Activated T-cell treated with anti-CD3 and anti-CD28 coated beads, Interleukin-2, amount 50 U/mL, for 72 hours (primary cell): ENCODE results near the gene EMP2. TPM values are rescaled to one million over a fixed set of nuclear protein-coding genes. Genes with fewer than 3 reads are reported as not detected.
"Not testable (repeated sequence)": the region's sequence is repeated elsewhere in the genome, so short reads cannot be mapped to it uniquely, and the experiment has no call there.

Experiments
- ATAC-seq, 2 donors: fragments of 150-1000 bp; cut with Tn5 transposase; replicated peaks in 1 of 2; 2 replicates each; pipeline ENCODE4 v1.10.0; 2021; ENCODE audit warnings: moderate library complexity in 2 of 2, mild to moderate bottlenecking in 1 of 2
- DNase-seq, 2 donors: peaks; one replicate each; pipeline ENCODE4 v3.0.0; 2021 to 2022; ENCODE audit warnings: mixed read lengths in 1 of 2
- H3K27ac Mint-ChIP-seq: one replicate; pipeline ENCODE4 v1.8.0; 2022; ENCODE audit warnings: mild to moderate bottlenecking, moderate library complexity, mixed read lengths
- H3K27me3 Mint-ChIP-seq: one replicate; pipeline ENCODE4 v1.8.0; 2022; ENCODE audit warnings: low read depth, mixed read lengths
- H3K36me3 Mint-ChIP-seq, 2 donors: one replicate each; pipeline ENCODE4 v1.8.0; 2022; ENCODE audit warnings: mixed read lengths in 2 of 2, mild to moderate bottlenecking in 1 of 2; ENCODE audit not compliant: insufficient read depth in 2 of 2
- H3K4me1 Mint-ChIP-seq: one replicate; pipeline ENCODE4 v1.8.0; 2022; ENCODE audit warnings: low read depth, mixed read lengths
- H3K4me3 Mint-ChIP-seq, 2 donors: one replicate each; pipeline ENCODE4 v1.8.0; 2022; ENCODE audit warnings: mild to moderate bottlenecking in 2 of 2, mixed read lengths in 2 of 2, moderate library complexity in 2 of 2
- H3K9me3 Mint-ChIP-seq, 2 donors: one replicate each; pipeline ENCODE4 v1.8.0; 2022; ENCODE audit warnings: mixed read lengths in 2 of 2
- total RNA-seq, 2 donors: library from RNA; stranded (reverse); gene quantifications; one replicate each; pipeline ENCODE4 v1.2.3, GENCODE V29; 2022

Gene EMP2
- total RNA-seq, 2 donors from 2014 or later = 0.07 TPM; not detected in 1

DNA sequence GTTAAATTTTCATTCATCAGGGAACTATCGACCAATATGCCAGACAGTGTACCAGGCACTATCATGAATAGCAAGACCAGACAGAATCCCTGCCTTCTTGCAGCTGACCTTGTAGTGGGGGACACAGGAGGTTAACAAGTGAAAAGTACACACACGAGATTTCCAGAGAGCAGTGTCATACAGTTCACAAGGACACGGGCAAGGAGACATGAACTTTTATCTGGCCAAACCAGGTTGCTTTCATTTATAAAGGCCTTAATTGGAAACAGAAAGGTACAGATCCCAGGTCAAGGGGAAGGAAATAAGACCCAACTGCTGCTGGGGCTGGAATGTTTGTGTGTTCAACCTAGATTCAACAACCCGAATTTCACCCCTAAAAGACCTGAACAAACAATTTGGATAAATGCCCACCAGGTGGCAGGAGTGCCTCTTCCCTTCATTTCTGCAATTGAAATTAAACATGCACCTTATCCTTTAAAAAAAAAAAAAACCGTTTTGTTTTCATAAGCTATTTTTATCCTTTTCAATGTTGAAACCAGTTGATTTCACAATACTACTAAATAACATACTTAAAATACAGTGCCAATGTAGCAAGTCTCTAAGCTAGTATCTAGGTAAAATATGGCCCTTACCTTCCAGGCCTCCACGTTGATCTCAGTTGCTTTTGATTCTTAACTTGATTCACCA is 65.9 kb downstream of the EMP2 start:
- H3K4me3 Mint-ChIP-seq = no peak overlapping the region
- H3K4me1 Mint-ChIP-seq = peaks cover 27% of the 10 kb centered on the region
- no peak overlapping the region for H3K27ac Mint-ChIP-seq
- H3K36me3 Mint-ChIP-seq = peaks cover 4 to 7% of the 10 kb centered on the region in 2 donors
- H3K27me3 Mint-ChIP-seq = no peaks in the 10 kb centered on the region
- no peaks in the 10 kb centered on the region for H3K9me3 Mint-ChIP-seq
- ATAC-seq = no peak
- DNase-seq = peak; percentile 44 to 61

DNA sequence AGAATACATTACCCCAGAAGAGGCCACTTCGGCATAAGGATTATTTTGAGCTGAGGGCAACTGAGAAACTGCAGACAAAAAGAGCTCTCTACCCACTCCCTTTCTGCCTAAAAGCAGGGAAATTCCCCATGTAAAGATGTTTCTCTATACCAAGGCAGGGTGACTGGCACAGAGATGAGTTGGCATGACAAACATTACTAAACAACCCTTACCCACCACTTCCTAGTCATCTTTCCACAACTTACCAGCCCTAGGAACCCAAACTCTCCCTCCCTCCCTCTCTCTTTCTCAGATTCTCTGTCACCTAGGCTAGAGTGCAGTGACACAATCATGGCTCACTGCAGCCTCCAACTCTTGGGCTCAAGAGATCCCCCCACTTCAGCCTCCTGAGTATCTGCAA is 68.6 kb downstream of the EMP2 start:
- H3K4me1 Mint-ChIP-seq = peaks cover 30% of the 10 kb centered on the region
- peaks cover 4 to 7% of the 10 kb centered on the region in 2 donors for H3K36me3 Mint-ChIP-seq
- no peak overlapping the region for H3K27ac Mint-ChIP-seq
- DNase-seq (peak; percentile 42 to 53), ATAC-seq (peak; percentile 94 to 95)
- H3K27me3 Mint-ChIP-seq = no peaks in the 10 kb centered on the region
- H3K4me3 Mint-ChIP-seq = no peak overlapping the region
- H3K9me3 Mint-ChIP-seq = no peaks in the 10 kb centered on the region

DNA sequence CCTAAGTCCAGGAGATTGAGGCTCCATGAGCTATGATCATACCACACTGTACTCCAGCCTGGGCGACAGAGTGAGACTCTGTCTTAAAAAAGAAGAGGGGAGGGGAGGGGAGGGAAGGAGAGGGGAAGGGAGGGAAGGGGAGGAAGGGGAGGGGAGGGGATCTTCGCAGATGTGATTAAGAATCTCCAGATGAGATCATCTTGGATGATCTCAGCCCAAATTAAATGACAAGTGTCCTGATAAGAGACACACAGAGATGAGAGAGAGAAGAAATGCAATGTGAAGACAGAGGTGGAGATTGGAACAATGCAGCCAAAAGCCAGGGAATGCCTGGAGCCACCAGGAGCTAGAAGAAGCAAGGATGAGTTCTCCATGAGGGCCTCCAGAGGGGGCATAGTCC is 70.1 kb downstream of the EMP2 start:
- no peak for DNase-seq
- peaks cover 4 to 5% of the 10 kb centered on the region in 2 donors for H3K36me3 Mint-ChIP-seq
- H3K27me3 Mint-ChIP-seq = no peaks in the 10 kb centered on the region
- ATAC-seq = no peak
- H3K4me3 Mint-ChIP-seq = peak overlapping the region; percentile 6 to 56
- peaks cover 30% of the 10 kb centered on the region for H3K4me1 Mint-ChIP-seq
- H3K9me3 Mint-ChIP-seq = no peaks in the 10 kb centered on the region
- no peak overlapping the region for H3K27ac Mint-ChIP-seq

DNA sequence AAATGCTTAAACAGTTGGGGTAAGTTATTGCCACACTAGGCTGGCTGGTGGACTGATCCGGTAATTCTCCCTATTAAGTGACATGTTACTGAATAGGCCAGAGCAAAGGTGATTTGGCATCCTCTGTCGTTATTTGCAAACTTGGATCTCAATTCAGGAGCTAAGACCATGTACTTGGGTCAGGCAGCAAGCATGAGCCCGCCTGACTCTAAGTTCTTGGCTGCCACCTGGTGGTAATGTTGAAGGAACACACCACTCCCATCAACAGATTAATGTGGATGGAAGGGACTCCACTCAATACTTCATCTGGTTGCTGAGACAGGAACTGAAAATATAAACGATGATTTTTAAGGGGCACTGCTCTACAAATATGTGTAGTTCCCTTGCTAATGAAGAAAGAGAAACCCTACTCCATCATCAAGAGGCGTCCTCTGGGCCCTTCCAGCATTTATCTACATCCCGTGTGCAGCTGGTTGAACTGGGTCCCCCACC is 70.8 kb downstream of the EMP2 start:
- H3K36me3 Mint-ChIP-seq = peaks cover 4 to 5% of the 10 kb centered on the region in 2 donors
- H3K27ac Mint-ChIP-seq = peak overlapping the region; percentile 38
- DNase-seq = peak; percentile 71 to 78
- H3K27me3 Mint-ChIP-seq = no peaks in the 10 kb centered on the region
- H3K9me3 Mint-ChIP-seq = no peaks in the 10 kb centered on the region
- peaks cover 30% of the 10 kb centered on the region for H3K4me1 Mint-ChIP-seq
- H3K4me3 Mint-ChIP-seq = peak overlapping the region; percentile 27 to 34
- peak; percentile 47 to 68 for ATAC-seq

DNA sequence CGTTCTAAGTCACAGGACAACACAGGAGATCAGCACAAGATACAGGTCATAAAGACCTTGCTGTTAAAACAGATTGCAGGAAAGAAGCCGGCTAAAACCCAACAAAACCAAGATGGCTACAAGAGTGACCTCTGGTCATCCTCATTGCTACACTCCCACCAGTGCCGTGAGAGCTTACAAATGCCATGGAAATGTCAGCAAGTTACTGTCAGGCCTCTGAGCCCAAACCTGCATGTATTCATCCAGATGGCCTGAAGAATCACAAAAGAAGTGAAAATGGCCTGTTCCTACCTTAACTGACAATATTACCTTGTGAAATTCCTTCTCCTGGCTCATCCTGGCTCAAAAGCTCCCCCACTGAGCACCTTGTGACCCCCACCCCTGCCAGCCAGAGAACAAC is 75.1 kb downstream of the EMP2 start:
- H3K27ac Mint-ChIP-seq, ATAC-seq, H3K27me3 Mint-ChIP-seq, H3K36me3 Mint-ChIP-seq, H3K9me3 Mint-ChIP-seq, H3K4me3 Mint-ChIP-seq, DNase-seq: not testable (repeated sequence)
- H3K4me1 Mint-ChIP-seq = peaks cover 11% of the 10 kb centered on the region

DNA sequence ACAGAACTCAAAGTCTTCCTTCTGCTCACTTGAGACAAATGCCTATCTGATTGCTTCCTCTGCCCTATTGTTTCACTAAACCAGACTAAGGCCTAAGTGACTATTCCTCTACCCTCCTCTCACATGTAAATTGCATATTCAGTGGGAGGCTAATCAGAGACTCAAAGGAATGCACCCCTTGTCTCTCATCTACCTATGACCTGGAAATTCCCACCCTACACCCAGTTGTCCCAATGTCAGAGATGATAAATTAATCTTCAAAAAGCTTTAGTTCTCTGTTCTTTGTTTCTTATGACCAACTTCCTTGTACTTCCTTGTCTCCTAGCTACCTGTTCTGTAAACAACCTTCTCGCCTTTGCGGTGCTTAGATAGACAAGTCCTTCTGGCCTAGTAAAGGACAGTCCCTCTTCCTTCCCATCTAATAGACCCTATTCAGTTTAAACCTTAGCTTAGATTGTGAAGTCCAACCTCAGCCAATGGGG is 76.0 kb downstream of the EMP2 start:
- no peak overlapping the region for H3K4me3 Mint-ChIP-seq
- DNase-seq = no peak
- H3K36me3 Mint-ChIP-seq = no peaks in the 10 kb centered on the region
- H3K27ac Mint-ChIP-seq = no peak overlapping the region
- no peak for ATAC-seq
- H3K4me1 Mint-ChIP-seq = peaks cover 2% of the 10 kb centered on the region
- no peaks in the 10 kb centered on the region for H3K27me3 Mint-ChIP-seq
- no peaks in the 10 kb centered on the region for H3K9me3 Mint-ChIP-seq

DNA sequence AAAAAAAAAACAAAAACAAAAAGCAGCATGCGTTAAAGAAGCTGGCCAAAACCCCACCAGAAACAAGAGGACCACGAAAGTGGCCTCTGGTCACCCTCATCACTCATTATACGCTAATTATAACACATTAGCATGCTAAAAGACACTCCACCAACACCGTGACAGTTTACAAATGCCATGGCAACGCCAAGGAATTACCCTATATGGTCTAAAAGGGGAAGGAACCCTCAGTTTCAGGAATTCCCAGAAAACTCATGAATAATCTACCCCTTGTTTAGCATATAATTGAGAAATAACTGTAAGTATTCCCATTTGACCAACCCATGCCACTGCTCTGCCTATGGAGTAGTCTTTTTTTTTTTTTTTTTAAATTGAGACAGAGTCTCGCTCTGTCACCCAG is 77.6 kb downstream of the EMP2 start:
- Mint-ChIP-seq H3K27ac (no peak overlapping the region), H3K4me1 (no peaks in the 10 kb centered on the region), H3K4me3 (no peak overlapping the region), H3K36me3 (no peaks in the 10 kb centered on the region), H3K9me3 (no peaks in the 10 kb centered on the region), H3K27me3 (no peaks in the 10 kb centered on the region)
- no peak for DNase-seq
- no peak for ATAC-seq

DNA sequence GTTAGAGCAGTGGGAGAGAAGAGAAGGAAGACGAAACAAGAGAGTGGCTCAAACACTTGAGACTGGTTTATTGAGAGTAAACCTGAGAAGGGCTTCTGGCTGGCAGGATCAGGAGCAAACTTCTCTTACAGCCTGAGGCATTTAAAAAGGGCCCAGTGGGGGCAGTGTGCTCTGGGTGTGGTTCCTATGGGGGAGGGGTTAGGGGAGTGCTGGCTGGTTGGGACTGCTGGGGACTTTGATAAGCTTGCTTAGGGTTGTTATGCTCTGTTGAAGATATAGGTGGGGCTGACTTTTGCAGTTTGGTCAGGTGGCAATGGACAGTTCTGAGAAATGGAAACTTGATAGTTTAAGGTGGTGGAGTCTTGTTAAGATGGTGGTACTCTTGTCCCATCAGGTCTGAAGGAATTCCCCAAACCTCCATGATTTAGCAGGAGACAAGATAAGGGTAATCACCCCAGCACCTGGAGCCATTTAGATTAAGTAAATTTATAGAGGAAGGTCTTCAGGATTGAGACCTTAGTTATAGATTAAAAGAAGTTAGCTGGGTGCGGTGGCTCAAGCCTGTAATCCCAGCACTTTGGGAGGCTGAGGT is 79.3 kb downstream of the EMP2 start:
- no peaks in the 10 kb centered on the region for H3K27me3 Mint-ChIP-seq
- no peaks in the 10 kb centered on the region for H3K36me3 Mint-ChIP-seq
- no peak overlapping the region for H3K4me3 Mint-ChIP-seq
- DNase-seq (no peak), ATAC-seq (peak; percentile 12 to 48)
- H3K4me1 Mint-ChIP-seq = no peaks in the 10 kb centered on the region
- no peak overlapping the region for H3K27ac Mint-ChIP-seq
- H3K9me3 Mint-ChIP-seq = peaks cover 3 to 5% of the 10 kb centered on the region in 2 donors

DNA sequence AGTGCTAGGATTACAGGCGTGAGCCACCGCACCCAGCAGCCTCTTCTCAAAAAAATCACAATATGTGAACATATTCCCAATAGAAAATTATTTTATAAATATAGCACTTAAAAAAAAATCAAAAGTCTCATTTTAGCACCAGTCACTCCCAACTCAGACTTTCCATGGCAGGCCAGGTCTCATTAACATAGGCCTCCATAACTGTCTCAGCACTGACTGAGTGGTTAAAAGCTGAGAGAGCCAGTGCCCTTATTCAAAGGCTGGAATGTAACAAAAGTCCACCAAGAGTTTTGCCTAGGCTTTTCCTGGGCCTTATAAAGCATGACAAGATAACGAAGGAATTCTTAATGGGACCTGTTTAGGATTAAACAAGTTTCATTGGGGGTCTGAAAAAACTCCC is 79.8 kb downstream of the EMP2 start:
- Mint-ChIP-seq H3K4me3 (no peak overlapping the region), H3K27me3 (no peaks in the 10 kb centered on the region), H3K36me3 (peaks cover 0 to 2% of the 10 kb centered on the region in 2 donors), H3K27ac (no peak overlapping the region), H3K9me3 (peaks cover 3 to 5% of the 10 kb centered on the region in 2 donors), H3K4me1 (no peaks in the 10 kb centered on the region)
- DNase-seq (no peak), ATAC-seq (peak; percentile 37 to 39)

DNA sequence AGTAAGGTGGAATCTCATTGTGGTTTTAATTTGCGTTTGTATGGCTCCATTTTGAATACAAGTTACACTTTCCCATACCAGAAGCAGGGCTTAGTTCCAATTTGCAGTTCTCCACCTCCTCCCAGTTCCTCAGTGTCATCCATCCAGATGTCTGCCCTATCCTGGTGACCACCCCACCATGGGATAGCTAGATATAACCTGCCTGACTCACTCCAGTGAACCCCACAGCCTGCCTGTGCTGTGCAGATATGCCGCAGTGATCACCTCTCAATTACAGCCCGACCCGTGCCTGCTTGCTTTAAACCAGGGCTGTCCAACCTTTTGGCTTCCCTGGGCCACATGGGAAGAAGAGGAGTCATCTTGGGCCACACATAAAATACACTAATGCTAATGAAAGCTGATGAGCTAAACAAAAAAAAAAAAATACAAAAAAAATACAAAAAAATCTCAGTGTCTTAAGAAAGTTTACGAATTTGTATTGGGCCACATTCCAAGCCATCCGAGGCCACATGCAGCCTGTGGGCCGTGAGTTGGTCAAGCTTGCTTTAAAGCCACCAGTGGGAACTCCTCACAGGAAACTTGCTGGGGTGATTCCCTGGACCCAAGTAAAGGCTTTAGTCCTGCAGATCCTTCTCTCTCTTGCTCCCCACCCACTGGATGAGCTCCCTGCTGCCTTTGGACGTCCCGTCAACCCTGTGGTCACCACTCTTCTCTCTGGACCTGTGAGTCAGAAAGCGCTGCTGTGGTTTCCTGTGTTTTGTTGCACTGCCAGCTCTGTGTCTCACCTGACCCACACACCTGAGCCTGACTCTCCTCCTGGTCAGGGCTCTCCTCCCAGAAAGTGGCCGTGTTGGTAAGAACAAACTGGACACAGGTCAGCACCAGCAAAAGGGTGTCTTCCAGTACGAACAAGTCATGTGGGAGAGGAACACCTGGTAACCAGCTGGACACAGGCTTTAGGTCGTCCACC is 83.0 kb downstream of the EMP2 start:
- DNase-seq = no peak
- peak; percentile 30 to 56 for ATAC-seq
- H3K27me3 Mint-ChIP-seq = no peaks in the 10 kb centered on the region
- H3K4me3 Mint-ChIP-seq = no peak overlapping the region
- H3K4me1 Mint-ChIP-seq = no peaks in the 10 kb centered on the region
- H3K9me3 Mint-ChIP-seq = peaks cover 14% of the 10 kb centered on the region in 2 donors
- no peak overlapping the region for H3K27ac Mint-ChIP-seq
- H3K36me3 Mint-ChIP-seq = peaks cover 11 to 13% of the 10 kb centered on the region in 2 donors

DNA sequence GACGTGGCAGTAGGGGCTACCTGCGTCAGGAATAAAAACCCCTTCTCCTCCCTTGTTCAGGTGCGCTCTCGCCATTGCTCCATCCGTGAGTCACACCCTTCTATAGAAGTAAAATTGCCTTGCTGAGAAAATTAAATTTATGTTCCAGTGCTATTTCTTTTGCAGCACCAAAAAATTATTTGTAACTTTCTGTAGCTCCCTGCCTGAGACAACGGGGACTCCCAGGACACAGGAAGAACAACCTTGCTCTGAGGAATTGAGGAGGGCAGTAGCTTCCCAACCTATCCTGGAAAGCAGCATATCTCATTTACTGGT is 85.4 kb downstream of the EMP2 start:
- DNase-seq = no peak
- H3K36me3 Mint-ChIP-seq = peaks cover 11 to 13% of the 10 kb centered on the region in 2 donors
- H3K27me3 Mint-ChIP-seq = no peaks in the 10 kb centered on the region
- H3K9me3 Mint-ChIP-seq = peaks cover 14% of the 10 kb centered on the region in 2 donors
- no peak for ATAC-seq
- no peak overlapping the region for H3K27ac Mint-ChIP-seq
- no peak overlapping the region for H3K4me3 Mint-ChIP-seq
- no peaks in the 10 kb centered on the region for H3K4me1 Mint-ChIP-seq

DNA sequence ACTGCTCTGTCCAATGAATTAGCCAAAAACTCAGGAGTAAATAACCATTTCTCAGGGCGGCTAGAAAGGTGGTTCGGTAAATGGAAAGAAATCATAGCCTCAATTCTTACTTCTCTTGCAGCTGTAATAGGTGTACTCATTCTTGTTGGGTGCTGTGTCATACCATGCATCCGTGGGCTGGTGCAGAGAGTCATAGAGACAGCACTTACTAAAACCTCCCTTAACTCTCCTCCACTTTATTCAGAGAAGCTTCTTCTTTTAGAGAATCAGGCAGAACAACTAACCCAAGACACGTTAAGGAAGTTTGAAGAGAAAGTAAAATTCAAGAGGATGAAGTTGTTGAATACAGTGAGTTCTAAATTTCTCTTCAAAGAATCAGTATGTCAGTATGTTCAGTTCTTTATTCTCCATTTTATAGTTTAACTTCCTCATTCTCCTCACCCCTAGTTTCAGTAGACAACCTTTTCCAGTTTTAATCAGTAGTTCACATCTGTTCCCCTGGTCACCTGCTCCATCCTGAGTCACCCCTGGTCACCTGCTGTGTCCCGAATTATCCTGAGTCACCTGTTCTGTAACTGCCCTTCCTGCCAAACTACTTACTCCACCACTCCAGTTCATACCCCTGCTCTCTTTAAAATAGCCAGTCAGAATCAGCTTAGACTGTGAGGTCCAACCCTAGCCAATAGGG is 85.9 kb downstream of the EMP2 start:
- H3K9me3 Mint-ChIP-seq = peaks cover 14% of the 10 kb centered on the region in 2 donors
- H3K36me3 Mint-ChIP-seq = peaks cover 11 to 13% of the 10 kb centered on the region in 2 donors
- no peak overlapping the region for H3K27ac Mint-ChIP-seq
- no peaks in the 10 kb centered on the region for H3K4me1 Mint-ChIP-seq
- no peaks in the 10 kb centered on the region for H3K27me3 Mint-ChIP-seq
- DNase-seq (peak in 1 of 2 donors; percentile 51), ATAC-seq (peak in 1 of 2 donors; percentile 80)
- no peak overlapping the region for H3K4me3 Mint-ChIP-seq
